PFSK-1 (cell line): ENCODE data around the gene PIP4P1.

Experiments used
- FOXP2 ChIP-seq: optimal IDR thresholded peaks from 2 replicates; pipeline ENCODE3; 2011; ENCODE audit warnings: borderline replicate concordance, control low read depth, inconsistent platforms; ENCODE audit not compliant: insufficient read depth; ENCODE audit errors: extremely low read length, extremely low read depth
- POLR2AphosphoS5 ChIP-seq: IDR thresholded peaks from 2 replicates; pipeline ENCODE4 v1.6.1; 2012; ENCODE audit warnings: low read depth, mild to moderate bottlenecking, control low read depth, low read length, moderate library complexity
- SIN3A ChIP-seq: IDR thresholded peaks from 2 replicates; pipeline ENCODE4 v1.6.1; 2012; ENCODE audit warnings: mild to moderate bottlenecking, low read length, moderate library complexity, borderline replicate concordance; ENCODE audit not compliant: insufficient read depth
- TAF1 ChIP-seq: IDR thresholded peaks from 2 replicates; pipeline ENCODE4 v1.6.1; 2012; ENCODE audit warnings: low read length, control low read depth, borderline replicate concordance; ENCODE audit not compliant: insufficient read depth
- TF ChIP-seq, protein P1 (sequence below), 2 experiments: IDR thresholded peaks; 2 replicates each; pipeline versions ENCODE4 v1.6.1 to v1.8.0; 2011 to 2012; ENCODE audit warnings: low read depth in 2 of 2, low read length in 2 of 2, control low read depth in 1 of 2, inconsistent platforms in 1 of 2, mild to moderate bottlenecking in 1 of 2, moderate library complexity in 1 of 2; ENCODE audit not compliant: insufficient read depth in 1 of 2

PIP4P1 gene

DNA sequence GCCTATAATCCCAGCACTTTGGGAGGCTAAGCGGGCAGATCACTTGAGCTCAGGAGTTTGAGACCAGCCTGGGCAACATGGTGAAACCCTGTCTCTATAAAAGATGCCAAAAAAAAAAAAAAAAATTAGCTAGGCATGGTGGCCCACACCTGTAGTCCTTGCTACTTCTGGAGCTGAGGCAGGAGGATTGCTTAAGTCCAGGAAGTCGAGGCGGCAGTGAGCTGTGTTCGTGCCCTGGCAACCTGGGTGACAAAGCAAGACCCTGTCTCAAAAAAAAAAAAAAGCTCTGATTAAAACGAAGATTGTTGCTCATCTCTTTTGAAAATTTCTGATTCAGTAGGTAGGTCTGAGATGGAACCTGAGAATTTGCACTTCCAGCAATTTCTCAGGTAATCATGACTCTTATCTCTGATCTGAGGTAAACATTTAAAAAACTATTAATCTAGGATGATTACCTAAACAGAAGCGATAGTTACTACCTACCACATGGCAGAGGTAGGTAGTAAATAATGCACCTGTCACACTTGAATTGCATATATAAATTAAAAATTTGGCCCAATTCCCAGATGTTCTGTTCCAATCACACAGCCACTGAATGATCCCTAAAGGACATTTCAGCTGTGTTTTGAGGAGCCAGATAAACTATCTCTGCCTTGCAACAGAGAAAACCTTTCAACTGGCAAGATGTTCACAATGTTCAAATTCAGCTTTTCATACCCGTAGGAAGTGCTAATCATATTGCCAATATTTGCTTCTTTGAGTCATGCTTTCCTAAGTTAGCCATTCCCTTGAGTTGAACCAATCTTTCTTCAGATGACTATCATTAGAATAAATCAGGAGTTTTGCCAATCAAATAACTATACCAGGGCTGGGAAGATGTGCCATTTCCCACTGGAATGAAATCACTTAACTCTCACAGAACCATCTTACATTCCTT lies 43.7 kb downstream of the PIP4P1 start:
- TF ChIP-seq SIN3A (no peak), TAF1 (no peak), FOXP2 (no peak), POLR2AphosphoS5 (no peak)
- TF ChIP-seq, protein P1, sequence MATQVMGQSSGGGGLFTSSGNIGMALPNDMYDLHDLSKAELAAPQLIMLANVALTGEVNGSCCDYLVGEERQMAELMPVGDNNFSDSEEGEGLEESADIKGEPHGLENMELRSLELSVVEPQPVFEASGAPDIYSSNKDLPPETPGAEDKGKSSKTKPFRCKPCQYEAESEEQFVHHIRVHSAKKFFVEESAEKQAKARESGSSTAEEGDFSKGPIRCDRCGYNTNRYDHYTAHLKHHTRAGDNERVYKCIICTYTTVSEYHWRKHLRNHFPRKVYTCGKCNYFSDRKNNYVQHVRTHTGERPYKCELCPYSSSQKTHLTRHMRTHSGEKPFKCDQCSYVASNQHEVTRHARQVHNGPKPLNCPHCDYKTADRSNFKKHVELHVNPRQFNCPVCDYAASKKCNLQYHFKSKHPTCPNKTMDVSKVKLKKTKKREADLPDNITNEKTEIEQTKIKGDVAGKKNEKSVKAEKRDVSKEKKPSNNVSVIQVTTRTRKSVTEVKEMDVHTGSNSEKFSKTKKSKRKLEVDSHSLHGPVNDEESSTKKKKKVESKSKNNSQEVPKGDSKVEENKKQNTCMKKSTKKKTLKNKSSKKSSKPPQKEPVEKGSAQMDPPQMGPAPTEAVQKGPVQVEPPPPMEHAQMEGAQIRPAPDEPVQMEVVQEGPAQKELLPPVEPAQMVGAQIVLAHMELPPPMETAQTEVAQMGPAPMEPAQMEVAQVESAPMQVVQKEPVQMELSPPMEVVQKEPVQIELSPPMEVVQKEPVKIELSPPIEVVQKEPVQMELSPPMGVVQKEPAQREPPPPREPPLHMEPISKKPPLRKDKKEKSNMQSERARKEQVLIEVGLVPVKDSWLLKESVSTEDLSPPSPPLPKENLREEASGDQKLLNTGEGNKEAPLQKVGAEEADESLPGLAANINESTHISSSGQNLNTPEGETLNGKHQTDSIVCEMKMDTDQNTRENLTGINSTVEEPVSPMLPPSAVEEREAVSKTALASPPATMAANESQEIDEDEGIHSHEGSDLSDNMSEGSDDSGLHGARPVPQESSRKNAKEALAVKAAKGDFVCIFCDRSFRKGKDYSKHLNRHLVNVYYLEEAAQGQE (IDR thresholded peaks at IDR 0.05; ENCODE audit: insufficient read depth in 1 of 2, low read depth in 2 of 2, low read length in 2 of 2), result no peak

DNA sequence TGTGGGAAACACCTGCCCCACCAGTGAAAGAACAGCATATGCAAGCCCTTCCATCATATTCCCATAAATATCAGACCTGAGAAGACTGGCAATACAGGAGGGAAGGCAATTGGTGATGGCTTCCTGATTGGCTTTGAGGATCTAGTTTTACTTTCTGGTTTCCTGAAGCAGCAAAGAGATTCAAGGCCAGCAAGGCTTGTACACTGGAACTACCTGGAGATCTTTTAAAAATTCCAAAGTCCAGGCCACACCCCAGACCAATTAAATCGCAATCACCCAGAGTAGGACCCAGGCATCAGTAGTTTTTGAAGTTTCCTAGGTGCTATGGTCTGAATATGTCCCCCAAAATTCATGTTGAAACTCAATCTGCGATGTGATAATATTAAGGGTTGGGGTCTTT lies 45.0 kb downstream of the PIP4P1 start:
- no peak for TF ChIP-seq SIN3A
- TF ChIP-seq, protein P1 (IDR thresholded peaks at IDR 0.05; ENCODE audit: insufficient read depth in 1 of 2, low read depth in 2 of 2, low read length in 2 of 2), result no peak
- no peak for TF ChIP-seq TAF1
- TF ChIP-seq FOXP2, result no peak
- TF ChIP-seq POLR2AphosphoS5, result no peak

DNA sequence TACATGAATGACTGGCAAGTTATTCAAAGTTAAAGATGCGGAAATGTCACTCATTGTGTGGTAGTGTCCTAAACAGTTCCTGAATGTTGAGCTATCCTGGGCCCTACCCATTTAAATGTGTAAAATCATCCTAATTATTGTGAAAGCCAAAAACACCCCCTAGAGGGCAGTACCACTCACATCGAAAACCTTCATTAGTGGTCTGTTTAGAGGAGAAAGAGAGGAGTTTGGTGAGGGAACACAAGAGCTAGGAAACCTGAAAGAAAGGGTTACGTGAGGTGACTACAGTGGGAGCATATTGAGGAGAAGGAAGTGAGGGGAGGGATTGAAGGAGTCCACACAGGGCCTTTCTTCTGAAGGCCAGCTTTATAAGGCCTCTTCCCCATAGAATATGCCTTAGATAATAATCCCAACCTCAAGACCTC lies 45.4 kb downstream of the PIP4P1 start:
- TF ChIP-seq SIN3A, result no peak
- no peak for TF ChIP-seq FOXP2
- TF ChIP-seq POLR2AphosphoS5, result no peak
- TF ChIP-seq, protein P1 (IDR thresholded peaks at IDR 0.05; ENCODE audit: insufficient read depth in 1 of 2, low read depth in 2 of 2, low read length in 2 of 2), result no peak
- TF ChIP-seq TAF1, result no peak

DNA sequence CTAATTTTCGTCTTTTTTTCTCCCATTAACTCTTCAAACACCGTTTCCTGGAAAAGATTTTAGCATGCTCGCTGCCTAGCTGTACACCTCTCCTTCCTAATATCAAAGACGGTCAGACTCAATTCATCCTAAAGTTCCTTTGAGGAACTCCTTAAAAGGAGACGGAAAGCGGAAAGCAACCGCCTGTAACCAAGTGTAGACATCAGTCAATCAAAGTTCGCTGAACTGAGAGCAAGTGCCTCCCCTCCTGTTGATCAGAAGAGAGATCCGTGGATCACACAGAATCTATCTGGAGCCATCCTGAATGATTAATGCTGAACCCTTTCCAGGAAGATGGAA lies 47.5 kb downstream of the PIP4P1 start:
- no peak for TF ChIP-seq POLR2AphosphoS5
- TF ChIP-seq FOXP2, result no peak
- TF ChIP-seq SIN3A, result no peak
- TF ChIP-seq TAF1, result no peak
- TF ChIP-seq, protein P1 (IDR thresholded peaks at IDR 0.05; ENCODE audit: insufficient read depth in 1 of 2, low read depth in 2 of 2, low read length in 2 of 2), result no peak
